ENCODE results near the gene INPP4A.

DNA sequence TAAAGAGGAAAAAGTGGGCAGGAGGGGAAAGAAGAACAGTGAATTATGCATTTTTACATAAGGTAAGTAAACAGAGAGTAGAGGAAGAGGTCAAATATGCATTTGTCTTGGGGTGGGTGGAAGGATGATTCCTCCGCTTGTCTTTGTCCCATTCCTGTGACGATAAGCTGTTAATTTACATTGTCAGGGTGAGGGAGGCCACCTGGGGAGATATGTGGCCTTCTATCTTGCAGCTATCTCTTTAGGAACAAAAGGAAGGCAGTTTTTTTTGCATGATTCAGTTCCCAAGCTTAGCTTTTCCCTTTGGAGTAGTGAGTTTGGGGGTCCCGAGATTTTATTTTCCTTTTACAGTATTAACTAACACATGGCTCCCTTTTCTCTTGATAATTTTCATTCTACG lies 2.2 kb upstream of the INPP4A start:
- no peak for TF ChIP-seq MYC (IDR thresholded peaks at IDR 0.05; ENCODE audit: borderline replicate concordance, low read length)
- TF ChIP-seq MAFK (IDR thresholded peaks at IDR 0.05; ENCODE audit: partially characterized antibody): no peak
